Tibial artery (tissue), 4 donors: ENCODE data around the gene CCDC78.

ENCODE experiments used
- DNase-seq, 2 donors: peaks; one replicate each; pipeline ENCODE4 v3.0.0-alpha.2; 2019
- H3K27ac ChIP-seq, 2 donors: fragments of 200-600 bp; sonication (generic) in 1 of 2; 1 replicate in 1 of 2; 2 replicates in 1 of 2; pipeline ENCODE4 v1.5.1; 2018 to 2019; ENCODE audit warnings: mild to moderate bottlenecking in 1 of 2
- H3K27me3 ChIP-seq, 2 donors: fragments of 200-600 bp; sonication (generic) in 1 of 2; one replicate each; pipeline versions ENCODE4 v1.5.1 to v1.6.0; 2016 to 2019
- H3K36me3 ChIP-seq, 3 donors: fragments of 200-600 bp; sonication (generic) in 2 of 3; one replicate each; pipeline ENCODE4 v1.5.1; 2016 to 2019; ENCODE audit warnings: mild to moderate bottlenecking in 2 of 3
- H3K4me1 ChIP-seq, 4 donors: fragments of 200-600 bp; sonication (generic) in 2 of 4; 1 replicate in 3 of 4; 2 replicates in 1 of 4; pipeline ENCODE4 v1.5.1; 2016 to 2019
- H3K4me3 ChIP-seq, 2 donors: fragments of 200-600 bp; sonication (generic) in 1 of 2; 1 replicate in 1 of 2; 2 replicates in 1 of 2; pipeline ENCODE4 v1.5.1; 2018 to 2019; ENCODE audit warnings: mild to moderate bottlenecking in 2 of 2
- H3K9me3 ChIP-seq, 3 donors: fragments of 200-600 bp; sonication (generic) in 1 of 3; one replicate each; pipeline ENCODE4 v1.5.1; 2016 to 2019
- CTCF ChIP-seq, 2 experiments: fragments of 200-600 bp in 1 of 2; fragments of 450-650 bp in 1 of 2; IDR thresholded peaks; one replicate each; pipeline ENCODE4 v1.5.1; 2017 to 2019; ENCODE audit warnings: antibody characterized with exemption in 2 of 2, mild to moderate bottlenecking in 1 of 2, moderate library complexity in 1 of 2
- intact Hi-C: fragments of 100-400 bp; cut with DNase I; formaldehyde crosslinking; loops from one replicate; pipeline ENCODE4 v1.15.0; 2023; ENCODE audit warnings: low total_unique reads

Gene CCDC78

GRCh38 chr16:736936-737481, 10.8 kb upstream of the CCDC78 start:
- H3K27me3 ChIP-seq: peaks cover 0 to 2% of the 10 kb centered on the region in 2 donors
- DNase-seq: no peak
- no peaks in the 10 kb centered on the region for H3K9me3 ChIP-seq
- no peak overlapping the region for H3K4me3 ChIP-seq
- peaks cover 4 to 16% (median 16%) of the 10 kb centered on the region in 4 donors for H3K4me1 ChIP-seq
- H3K27ac ChIP-seq: no peak overlapping the region
- no peak for TF ChIP-seq CTCF (IDR thresholded peaks at IDR 0.05)
- intact Hi-C loops: loop anchor here (10.0 kb wide), 1 partner anchor 1488 kb away; the partner anchor contains the start of gene E4F1
- H3K36me3 ChIP-seq: peaks cover 33 to 71% (median 59%) of the 10 kb centered on the region in 3 donors

GRCh38 chr16:735982-736453, 9.8 kb upstream of the CCDC78 start:
- H3K4me1 ChIP-seq: peaks cover 4 to 12% (median 11%) of the 10 kb centered on the region in 4 donors
- intact Hi-C loops: loop anchor here (10.0 kb wide), 1 partner anchor 1489 kb away; the partner anchor contains the start of gene E4F1
- DNase-seq: no peak
- peaks cover 33 to 80% (median 60%) of the 10 kb centered on the region in 3 donors for H3K36me3 ChIP-seq
- TF ChIP-seq CTCF (IDR thresholded peaks at IDR 0.05): no peak
- no peaks in the 10 kb centered on the region for H3K27me3 ChIP-seq
- no peak overlapping the region for H3K4me3 ChIP-seq
- H3K27ac ChIP-seq: no peak overlapping the region
- H3K9me3 ChIP-seq: no peaks in the 10 kb centered on the region

GRCh38 chr16:734981-735881, 9.0 kb upstream of the CCDC78 start:
- Histone ChIP-seq H3K27me3 (no peaks in the 10 kb centered on the region), H3K9me3 (no peaks in the 10 kb centered on the region), H3K4me1 (peaks cover 2 to 10% (median 8%) of the 10 kb centered on the region in 4 donors), H3K27ac (no peak overlapping the region), H3K4me3 (no peak overlapping the region), H3K36me3 (peaks cover 33 to 88% (median 60%) of the 10 kb centered on the region in 3 donors)
- no peak for TF ChIP-seq CTCF (IDR thresholded peaks at IDR 0.05)
- DNase-seq: peak in 1 of 2 donors; percentile 59
- intact Hi-C loops: loop anchor here (10.0 kb wide), 1 partner anchor 1490 kb away; the partner anchor contains the start of gene E4F1

GRCh38 chr16:734208-734980, 8.2 kb upstream of the CCDC78 start:
- DNase-seq: peak in 1 of 2 donors; percentile 58
- H3K27me3 ChIP-seq: peaks cover 0 to under 1% of the 10 kb centered on the region in 2 donors
- no peak overlapping the region for H3K27ac ChIP-seq
- TF ChIP-seq CTCF (IDR thresholded peaks at IDR 0.05): no peak
- intact Hi-C loops: loop anchor here (10.0 kb wide), 1 partner anchor 1490 kb away; the partner anchor contains the start of gene E4F1
- no peak overlapping the region for H3K4me3 ChIP-seq
- peaks cover 0 to 2% (median under 1%) of the 10 kb centered on the region in 4 donors for H3K4me1 ChIP-seq
- peaks cover 33 to 97% (median 60%) of the 10 kb centered on the region in 3 donors for H3K36me3 ChIP-seq
- H3K9me3 ChIP-seq: no peaks in the 10 kb centered on the region
